ENCODE results near the gene TMEM204.

The TMEM204 gene

GRCh38 chr16:1527836-1528811 lies 5.3 kb upstream of the TMEM204 start:
- no peak overlapping the region for H3K27ac ChIP-seq (ENCODE audit: low read depth, low read length)
- peaks cover 30% of the 10 kb centered on the region for H3K4me1 ChIP-seq (ENCODE audit: insufficient read depth, low read length)
- H3K27me3 ChIP-seq (ENCODE audit: control insufficient read depth in 1 of 2, insufficient read depth in 2 of 2, low read length in 2 of 2) = no peaks in the 10 kb centered on the region
- H3K9ac ChIP-seq (ENCODE audit: low read length) = no peak overlapping the region
- H3K36me3 ChIP-seq (ENCODE audit: insufficient read depth, low read length) = peaks cover 9% of the 10 kb centered on the region
- no peak overlapping the region for H3K4me3 ChIP-seq (ENCODE audit: low read depth in 1 of 2, low read length in 2 of 2)
- no peaks in the 10 kb centered on the region for H3K9me3 ChIP-seq (ENCODE audit: low read length)

GRCh38 chr16:1528921-1529537 lies 4.4 kb upstream of the TMEM204 start:
- no peak overlapping the region for H3K4me3 ChIP-seq (ENCODE audit: low read depth in 1 of 2, low read length in 2 of 2)
- H3K4me1 ChIP-seq (ENCODE audit: insufficient read depth, low read length) = peaks cover 34% of the 10 kb centered on the region
- H3K9me3 ChIP-seq (ENCODE audit: low read length) = no peaks in the 10 kb centered on the region
- peaks cover under 1% of the 10 kb centered on the region for H3K36me3 ChIP-seq (ENCODE audit: insufficient read depth, low read length)
- no peak overlapping the region for H3K9ac ChIP-seq (ENCODE audit: low read length)
- H3K27me3 ChIP-seq (ENCODE audit: control insufficient read depth in 1 of 2, insufficient read depth in 2 of 2, low read length in 2 of 2) = no peaks in the 10 kb centered on the region
- H3K27ac ChIP-seq (ENCODE audit: low read depth, low read length) = no peak overlapping the region

GRCh38 chr16:1530349-1530882 lies 3.0 kb upstream of the TMEM204 start:
- H3K4me1 ChIP-seq (ENCODE audit: insufficient read depth, low read length) = peaks cover 34% of the 10 kb centered on the region
- H3K36me3 ChIP-seq (ENCODE audit: insufficient read depth, low read length) = no peaks in the 10 kb centered on the region
- H3K27me3 ChIP-seq (ENCODE audit: control insufficient read depth in 1 of 2, insufficient read depth in 2 of 2, low read length in 2 of 2) = no peaks in the 10 kb centered on the region
- peak overlapping the region; percentile 86 for H3K27ac ChIP-seq (ENCODE audit: low read depth, low read length)
- H3K9ac ChIP-seq (ENCODE audit: low read length) = no peak overlapping the region
- peak overlapping the region in 1 of 2 donors; percentile 27 for H3K4me3 ChIP-seq (ENCODE audit: low read depth in 1 of 2, low read length in 2 of 2)
- H3K9me3 ChIP-seq (ENCODE audit: low read length) = no peaks in the 10 kb centered on the region

GRCh38 chr16:1530883-1531637 lies 2.4 kb upstream of the TMEM204 start:
- Histone ChIP-seq H3K9ac (ENCODE audit: low read length) (no peak overlapping the region), H3K36me3 (ENCODE audit: insufficient read depth, low read length) (no peaks in the 10 kb centered on the region), H3K27ac (ENCODE audit: low read depth, low read length) (peak overlapping the region; percentile 86), H3K4me1 (ENCODE audit: insufficient read depth, low read length) (peaks cover 34% of the 10 kb centered on the region), H3K27me3 (ENCODE audit: control insufficient read depth in 1 of 2, insufficient read depth in 2 of 2, low read length in 2 of 2) (no peaks in the 10 kb centered on the region), H3K4me3 (ENCODE audit: low read depth in 1 of 2, low read length in 2 of 2) (peak overlapping the region; percentile 25 to 27), H3K9me3 (ENCODE audit: low read length) (no peaks in the 10 kb centered on the region)

GRCh38 chr16:1531638-1531910 lies 1.9 kb upstream of the TMEM204 start:
- peaks cover 34% of the 10 kb centered on the region for H3K4me1 ChIP-seq (ENCODE audit: insufficient read depth, low read length)
- peak overlapping the region; percentile 25 to 27 for H3K4me3 ChIP-seq (ENCODE audit: low read depth in 1 of 2, low read length in 2 of 2)
- H3K27me3 ChIP-seq (ENCODE audit: control insufficient read depth in 1 of 2, insufficient read depth in 2 of 2, low read length in 2 of 2) = no peaks in the 10 kb centered on the region
- H3K9ac ChIP-seq (ENCODE audit: low read length) = no peak overlapping the region
- H3K9me3 ChIP-seq (ENCODE audit: low read length) = no peaks in the 10 kb centered on the region
- H3K36me3 ChIP-seq (ENCODE audit: insufficient read depth, low read length) = peaks cover 2% of the 10 kb centered on the region
- peak overlapping the region; percentile 86 for H3K27ac ChIP-seq (ENCODE audit: low read depth, low read length)

GRCh38 chr16:1532081-1532760 lies 1.2 kb upstream of the TMEM204 start:
- no peak overlapping the region for H3K9ac ChIP-seq (ENCODE audit: low read length)
- H3K36me3 ChIP-seq (ENCODE audit: insufficient read depth, low read length) = peaks cover 8% of the 10 kb centered on the region
- H3K4me3 ChIP-seq (ENCODE audit: low read depth in 1 of 2, low read length in 2 of 2) = peak overlapping the region in 1 of 2 donors; percentile 3
- H3K27me3 ChIP-seq (ENCODE audit: control insufficient read depth in 1 of 2, insufficient read depth in 2 of 2, low read length in 2 of 2) = no peaks in the 10 kb centered on the region
- peaks cover 39% of the 10 kb centered on the region for H3K4me1 ChIP-seq (ENCODE audit: insufficient read depth, low read length)
- H3K9me3 ChIP-seq (ENCODE audit: low read length) = no peaks in the 10 kb centered on the region
- peak overlapping the region; percentile 86 for H3K27ac ChIP-seq (ENCODE audit: low read depth, low read length)

- Histone ChIP-seq H3K9ac (ENCODE audit: low read length) (no peak overlapping the region), H3K4me3 (ENCODE audit: low read depth in 1 of 2, low read length in 2 of 2) (peak overlapping the region in 1 of 2 donors; percentile 3)
Observed at GRCh38 chr16:1532771-1533170, 695 bp upstream of the TMEM204 start.

GRCh38 chr16:1534021-1535020 lies 855 bp downstream of the TMEM204 start:
- no peaks in the 10 kb centered on the region for H3K9me3 ChIP-seq (ENCODE audit: low read length)
- peak overlapping the region; percentile 29 to 47 for H3K4me3 ChIP-seq (ENCODE audit: low read depth in 1 of 2, low read length in 2 of 2)
- peak overlapping the region; percentile 21 for H3K9ac ChIP-seq (ENCODE audit: low read length)
- peaks cover 11% of the 10 kb centered on the region for H3K36me3 ChIP-seq (ENCODE audit: insufficient read depth, low read length)
- peak overlapping the region; percentile 86 for H3K27ac ChIP-seq (ENCODE audit: low read depth, low read length)
- H3K4me1 ChIP-seq (ENCODE audit: insufficient read depth, low read length) = peaks cover 58% of the 10 kb centered on the region
- H3K27me3 ChIP-seq (ENCODE audit: control insufficient read depth in 1 of 2, insufficient read depth in 2 of 2, low read length in 2 of 2) = no peaks in the 10 kb centered on the region

More at GRCh38 chr16:1532771-1533170, 695 bp upstream of the TMEM204 start:
- peak overlapping the region; percentile 86 for H3K27ac ChIP-seq (ENCODE audit: low read depth, low read length)
- H3K36me3 ChIP-seq (ENCODE audit: insufficient read depth, low read length) = peaks cover 11% of the 10 kb centered on the region
- no peaks in the 10 kb centered on the region for H3K27me3 ChIP-seq (ENCODE audit: control insufficient read depth in 1 of 2, insufficient read depth in 2 of 2, low read length in 2 of 2)
- H3K9me3 ChIP-seq (ENCODE audit: low read length) = no peaks in the 10 kb centered on the region
- H3K4me1 ChIP-seq (ENCODE audit: insufficient read depth, low read length) = peaks cover 44% of the 10 kb centered on the region

- no peak overlapping the region for H3K9ac ChIP-seq (ENCODE audit: low read length)
- peak overlapping the region in 1 of 2 donors; percentile 47 for H3K4me3 ChIP-seq (ENCODE audit: low read depth in 1 of 2, low read length in 2 of 2)
- H3K27ac ChIP-seq (ENCODE audit: low read depth, low read length) = peak overlapping the region; percentile 42
- peaks cover 52% of the 10 kb centered on the region for H3K4me1 ChIP-seq (ENCODE audit: insufficient read depth, low read length)
- H3K9me3 ChIP-seq (ENCODE audit: low read length) = no peaks in the 10 kb centered on the region
- no peaks in the 10 kb centered on the region for H3K27me3 ChIP-seq (ENCODE audit: control insufficient read depth in 1 of 2, insufficient read depth in 2 of 2, low read length in 2 of 2)
- peaks cover 18% of the 10 kb centered on the region for H3K36me3 ChIP-seq (ENCODE audit: insufficient read depth, low read length)
Observed at GRCh38 chr16:1535391-1536291, 2.2 kb downstream of the TMEM204 start.
